ENCODE results near the gene NLRX1. TPM values are rescaled to one million over a fixed set of nuclear protein-coding genes. Genes with fewer than 3 reads are reported as not detected.
"Not testable (repeated sequence)": the region's sequence is repeated elsewhere in the genome, so short reads cannot be mapped to it uniquely, and the experiment has no call there.

NLRX1 gene
- total RNA-seq, 1 donor = 16.4 TPM

- TF ChIP-seq, protein P1, sequence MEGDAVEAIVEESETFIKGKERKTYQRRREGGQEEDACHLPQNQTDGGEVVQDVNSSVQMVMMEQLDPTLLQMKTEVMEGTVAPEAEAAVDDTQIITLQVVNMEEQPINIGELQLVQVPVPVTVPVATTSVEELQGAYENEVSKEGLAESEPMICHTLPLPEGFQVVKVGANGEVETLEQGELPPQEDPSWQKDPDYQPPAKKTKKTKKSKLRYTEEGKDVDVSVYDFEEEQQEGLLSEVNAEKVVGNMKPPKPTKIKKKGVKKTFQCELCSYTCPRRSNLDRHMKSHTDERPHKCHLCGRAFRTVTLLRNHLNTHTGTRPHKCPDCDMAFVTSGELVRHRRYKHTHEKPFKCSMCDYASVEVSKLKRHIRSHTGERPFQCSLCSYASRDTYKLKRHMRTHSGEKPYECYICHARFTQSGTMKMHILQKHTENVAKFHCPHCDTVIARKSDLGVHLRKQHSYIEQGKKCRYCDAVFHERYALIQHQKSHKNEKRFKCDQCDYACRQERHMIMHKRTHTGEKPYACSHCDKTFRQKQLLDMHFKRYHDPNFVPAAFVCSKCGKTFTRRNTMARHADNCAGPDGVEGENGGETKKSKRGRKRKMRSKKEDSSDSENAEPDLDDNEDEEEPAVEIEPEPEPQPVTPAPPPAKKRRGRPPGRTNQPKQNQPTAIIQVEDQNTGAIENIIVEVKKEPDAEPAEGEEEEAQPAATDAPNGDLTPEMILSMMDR (IDR thresholded peaks at IDR 0.05; ENCODE audit: insufficient read depth, low read depth, low read length) = no peak
- DNase-seq (ENCODE audit: low read depth) = no peak
Measured at GRCh38 chr11:119185981-119186634, 17.6 kb downstream of the NLRX1 start.

GRCh38 chr11:119187123-119187892, 18.8 kb downstream of the NLRX1 start:
- no peak overlapping the region for H3K4me3 ChIP-seq (ENCODE audit: low read depth, low read length)
- no peak for DNase-seq (ENCODE audit: low read depth)
- TF ChIP-seq, protein P1 (IDR thresholded peaks at IDR 0.05; ENCODE audit: insufficient read depth, low read depth, low read length) = no peak

More at GRCh38 chr11:119185981-119186634, 17.6 kb downstream of the NLRX1 start:
- no peak overlapping the region for H3K4me3 ChIP-seq (ENCODE audit: low read depth, low read length)

DNA sequence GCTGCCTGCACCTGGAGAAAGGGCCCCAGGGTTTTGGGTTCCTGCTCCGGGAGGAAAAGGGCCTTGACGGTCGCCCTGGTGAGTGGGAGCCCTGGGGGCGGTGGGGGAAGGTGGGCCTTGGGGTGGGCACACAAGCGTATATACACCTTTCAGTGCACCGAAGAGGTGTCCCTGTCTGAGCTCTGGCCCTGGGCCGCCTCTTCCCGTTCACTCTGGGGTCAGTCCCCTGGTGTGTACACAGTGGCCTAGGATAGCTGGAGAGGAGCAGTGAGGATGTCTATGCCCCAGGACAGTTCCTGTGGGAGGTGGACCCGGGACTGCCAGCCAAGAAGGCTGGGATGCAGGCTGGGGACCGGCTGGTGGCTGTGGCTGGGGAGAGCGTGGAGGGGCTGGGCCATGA, 19.5 kb downstream of the NLRX1 start:
- DNase-seq (ENCODE audit: low read depth) = no peak
- TF ChIP-seq, protein P1 (IDR thresholded peaks at IDR 0.05; ENCODE audit: insufficient read depth, low read depth, low read length) = no peak
- H3K4me3 ChIP-seq (ENCODE audit: low read depth, low read length) = no peak overlapping the region

DNA sequence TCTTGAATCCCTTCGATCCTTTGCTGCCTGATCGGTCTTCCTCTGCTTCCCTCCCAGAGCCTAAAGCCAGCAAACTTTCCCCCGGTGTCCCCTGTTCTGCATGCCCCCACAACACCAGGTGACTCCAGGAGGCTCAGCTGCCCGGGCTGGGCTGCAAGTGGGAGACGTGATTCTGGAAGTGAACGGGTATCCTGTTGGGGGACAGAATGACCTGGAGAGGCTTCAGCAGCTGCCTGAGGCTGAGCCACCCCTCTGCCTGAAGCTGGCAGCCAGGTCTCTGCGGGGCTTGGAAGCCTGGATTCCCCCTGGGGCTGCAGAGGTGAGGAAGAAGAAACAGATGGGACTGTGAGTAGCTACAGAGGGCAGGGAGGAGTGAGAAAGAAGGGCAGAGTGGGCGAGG, 20.4 kb downstream of the NLRX1 start:
- no peak for DNase-seq (ENCODE audit: low read depth)
- H3K4me3 ChIP-seq (ENCODE audit: low read depth, low read length) = no peak overlapping the region
- TF ChIP-seq, protein P1 (IDR thresholded peaks at IDR 0.05; ENCODE audit: insufficient read depth, low read depth, low read length) = no peak

DNA sequence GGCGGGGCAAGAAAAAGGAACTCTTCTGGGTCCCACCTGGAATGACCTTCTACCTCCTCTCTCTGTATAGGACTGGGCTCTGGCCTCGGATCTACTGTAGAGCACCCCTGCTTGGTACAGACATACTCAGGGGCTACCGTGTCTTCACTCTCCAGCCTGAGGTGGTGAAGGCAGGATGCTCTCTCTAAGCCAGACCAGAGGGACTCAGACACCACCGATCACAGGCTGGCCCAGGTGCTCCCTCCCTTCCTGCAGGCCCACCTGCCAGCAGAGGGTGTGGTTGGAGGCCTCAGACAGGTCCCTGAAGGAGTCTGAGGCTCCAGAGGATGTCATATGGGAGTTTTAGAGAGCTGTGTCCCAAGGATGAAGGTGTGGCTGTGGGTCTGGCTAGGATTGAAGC, 20.9 kb downstream of the NLRX1 start:
- no peak for DNase-seq (ENCODE audit: low read depth)
- no peak overlapping the region for H3K4me3 ChIP-seq (ENCODE audit: low read depth, low read length)
- TF ChIP-seq, protein P1 (IDR thresholded peaks at IDR 0.05; ENCODE audit: insufficient read depth, low read depth, low read length) = no peak

DNA sequence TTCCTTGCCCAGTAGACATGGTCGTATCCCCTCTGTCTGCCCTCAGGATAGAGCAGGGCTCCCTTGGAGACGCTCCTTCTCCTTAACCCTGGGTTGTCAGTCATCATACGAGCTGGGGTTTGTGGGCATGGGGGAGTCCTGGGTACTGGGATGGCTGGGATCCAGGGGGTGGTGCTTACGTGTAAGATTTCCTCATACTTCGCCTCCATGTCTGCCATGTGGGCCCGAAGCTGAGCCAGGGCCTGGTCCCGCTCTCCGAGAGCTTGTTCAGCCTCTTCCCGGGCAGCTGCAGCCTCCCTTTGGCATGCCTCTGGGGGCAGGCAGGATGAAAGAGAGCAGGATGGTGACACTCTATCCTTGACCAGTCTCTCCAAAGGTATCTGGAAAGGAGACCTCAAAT, 22.0 kb downstream of the NLRX1 start:
- TF ChIP-seq, protein P1 (IDR thresholded peaks at IDR 0.05; ENCODE audit: insufficient read depth, low read depth, low read length) = no peak
- no peak for DNase-seq (ENCODE audit: low read depth)
- H3K4me3 ChIP-seq (ENCODE audit: low read depth, low read length) = no peak overlapping the region

- not testable (repeated sequence) for DNase-seq (ENCODE audit: low read depth); H3K4me3 ChIP-seq (ENCODE audit: low read depth, low read length)
Measured at GRCh38 chr11:119191265-119191664, 22.7 kb downstream of the NLRX1 start.

All from fibroblast of villous mesenchyme (primary cell).